Hepatocyte (in vitro differentiated cells): ENCODE data around the gene ZC3H7A.

ENCODE experiments used
- EZH2phosphoT487 ChIP-seq: fragments of 200-600 bp; sonication (generic); IDR thresholded peaks from one replicate; pipeline ENCODE4 v1.6.1; 2018; ENCODE audit warnings: antibody characterized with exemption, mild to moderate bottlenecking, low read depth, moderate library complexity; ENCODE audit not compliant: unreplicated experiment, severe bottlenecking
- TF ChIP-seq, protein P1 (sequence below): fragments of 200-600 bp; sonication (generic); IDR thresholded peaks from 2 replicates; pipeline ENCODE4 v1.5.1; 2016; ENCODE audit warnings: antibody characterized with exemption, mild to moderate bottlenecking; ENCODE audit not compliant: poor library complexity

DNA sequence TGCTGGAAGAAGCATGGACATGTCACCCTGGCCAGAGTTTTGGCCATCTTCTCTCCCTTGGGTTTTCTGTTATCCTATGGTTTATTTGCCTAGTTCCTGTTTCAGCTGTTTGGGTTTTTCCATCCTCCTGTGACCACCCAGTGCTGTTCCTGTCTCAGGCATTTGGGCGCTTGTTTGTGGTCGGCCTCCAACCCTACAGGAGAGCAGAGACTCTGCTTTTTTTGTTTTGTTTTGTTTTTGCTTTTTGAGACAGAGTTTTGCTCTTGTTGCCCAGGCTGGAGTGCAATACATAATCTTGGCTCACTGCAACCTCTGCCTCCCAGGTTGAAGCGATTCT is 3.3 kb upstream of the ZC3H7A start:
- TF ChIP-seq, protein P1, sequence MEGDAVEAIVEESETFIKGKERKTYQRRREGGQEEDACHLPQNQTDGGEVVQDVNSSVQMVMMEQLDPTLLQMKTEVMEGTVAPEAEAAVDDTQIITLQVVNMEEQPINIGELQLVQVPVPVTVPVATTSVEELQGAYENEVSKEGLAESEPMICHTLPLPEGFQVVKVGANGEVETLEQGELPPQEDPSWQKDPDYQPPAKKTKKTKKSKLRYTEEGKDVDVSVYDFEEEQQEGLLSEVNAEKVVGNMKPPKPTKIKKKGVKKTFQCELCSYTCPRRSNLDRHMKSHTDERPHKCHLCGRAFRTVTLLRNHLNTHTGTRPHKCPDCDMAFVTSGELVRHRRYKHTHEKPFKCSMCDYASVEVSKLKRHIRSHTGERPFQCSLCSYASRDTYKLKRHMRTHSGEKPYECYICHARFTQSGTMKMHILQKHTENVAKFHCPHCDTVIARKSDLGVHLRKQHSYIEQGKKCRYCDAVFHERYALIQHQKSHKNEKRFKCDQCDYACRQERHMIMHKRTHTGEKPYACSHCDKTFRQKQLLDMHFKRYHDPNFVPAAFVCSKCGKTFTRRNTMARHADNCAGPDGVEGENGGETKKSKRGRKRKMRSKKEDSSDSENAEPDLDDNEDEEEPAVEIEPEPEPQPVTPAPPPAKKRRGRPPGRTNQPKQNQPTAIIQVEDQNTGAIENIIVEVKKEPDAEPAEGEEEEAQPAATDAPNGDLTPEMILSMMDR, result no peak
- no peak for TF ChIP-seq EZH2phosphoT487
